Activated CD4-positive, alpha-beta T cell treated with anti-CD3 and anti-CD28 coated beads, Interleukin-2, amount 10 ng/mL, durations not matched to agents 7 days and 5 days (primary cell): ENCODE data around the gene FBXL14. TPM values are rescaled to one million over a fixed set of nuclear protein-coding genes. Genes with fewer than 3 reads are reported as not detected.
A peak's percentile ranks its signal among the peaks of the same experiment; 100 is the strongest.

ENCODE experiments used
- CTCF ChIA-PET: fragments of 350-600 bp; sonication (Branson Sonifier 250); formaldehyde crosslinking; loops from one replicate; lab custom pipeline; 2021; ENCODE audit warnings: antibody characterized with exemption; lab: Charles Lee
- POLR2A ChIA-PET: fragments of 350-600 bp; sonication (Branson Sonifier 250); formaldehyde crosslinking; loops from one replicate; lab custom pipeline; 2021; ENCODE audit warnings: antibody characterized with exemption; lab: Charles Lee
- DNase-seq: peaks from one replicate; pipeline ENCODE4 v3.0.0-alpha.2; 2020
- H3K27ac Mint-ChIP-seq: one replicate; pipeline ENCODE4 v1.8.0; 2021; ENCODE audit warnings: mild to moderate bottlenecking, moderate library complexity, mixed read lengths
- H3K27me3 Mint-ChIP-seq: one replicate; pipeline ENCODE4 v1.8.0; 2021; ENCODE audit warnings: mixed read lengths
- H3K36me3 Mint-ChIP-seq: one replicate; pipeline ENCODE4 v1.8.0; 2021; ENCODE audit warnings: low read depth, mixed read lengths
- H3K4me1 Mint-ChIP-seq: one replicate; pipeline ENCODE4 v1.8.0; 2021; ENCODE audit warnings: mixed read lengths
- H3K4me3 Mint-ChIP-seq: one replicate; pipeline ENCODE4 v1.8.0; 2021; ENCODE audit warnings: mild to moderate bottlenecking, moderate library complexity, mixed read lengths
- H3K9me3 Mint-ChIP-seq: one replicate; pipeline ENCODE4 v1.8.0; 2021; ENCODE audit warnings: mixed read lengths
- total RNA-seq, 2 experiments: library from RNA; stranded (reverse); gene quantifications; one replicate each; pipeline ENCODE4 v1.2.3, GENCODE V29; 2021

The FBXL14 gene
- total RNA-seq, 2 experiments from 2014 or later: 24.3 to 26.4 TPM

DNA sequence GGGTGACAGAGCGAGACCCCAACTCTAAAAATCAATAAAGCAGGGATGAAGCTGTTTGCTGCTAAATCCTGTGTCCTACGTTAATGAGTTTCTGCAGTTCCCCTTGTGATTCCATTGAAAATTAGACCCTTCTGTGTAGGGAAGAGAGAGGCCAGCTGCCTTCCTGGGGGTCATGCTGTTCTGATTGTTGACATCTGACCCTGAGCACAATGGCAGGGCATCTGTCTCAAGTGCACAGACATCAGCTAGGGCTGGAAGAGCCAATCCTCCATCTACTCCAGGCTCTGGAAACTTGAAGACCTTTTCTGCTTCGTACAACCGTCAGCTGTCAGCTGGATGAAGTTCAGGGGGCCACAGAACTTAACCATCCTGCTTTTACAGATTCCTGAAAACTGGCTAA, 10.1 kb downstream of the FBXL14 start:
- Mint-ChIP-seq H3K36me3 (peaks cover 16% of the 10 kb centered on the region), H3K4me1 (peaks cover 24% of the 10 kb centered on the region), H3K9me3 (no peaks in the 10 kb centered on the region), H3K27ac (no peak overlapping the region), H3K4me3 (no peak overlapping the region), H3K27me3 (no peaks in the 10 kb centered on the region)
- ChIA-PET POLR2A (interaction anchor here (0.6 kb wide), 1 partner anchor 467 kb away, joined by 3 read pairs; no protein-coding TSS in a partner anchor), CTCF (interaction anchor here (0.7 to 3.0 kb wide), 5 partner anchors 8 to 466 kb away, joined by 3 to 34 read pairs (median 3); no protein-coding TSS in a partner anchor)
- no peak for DNase-seq

DNA sequence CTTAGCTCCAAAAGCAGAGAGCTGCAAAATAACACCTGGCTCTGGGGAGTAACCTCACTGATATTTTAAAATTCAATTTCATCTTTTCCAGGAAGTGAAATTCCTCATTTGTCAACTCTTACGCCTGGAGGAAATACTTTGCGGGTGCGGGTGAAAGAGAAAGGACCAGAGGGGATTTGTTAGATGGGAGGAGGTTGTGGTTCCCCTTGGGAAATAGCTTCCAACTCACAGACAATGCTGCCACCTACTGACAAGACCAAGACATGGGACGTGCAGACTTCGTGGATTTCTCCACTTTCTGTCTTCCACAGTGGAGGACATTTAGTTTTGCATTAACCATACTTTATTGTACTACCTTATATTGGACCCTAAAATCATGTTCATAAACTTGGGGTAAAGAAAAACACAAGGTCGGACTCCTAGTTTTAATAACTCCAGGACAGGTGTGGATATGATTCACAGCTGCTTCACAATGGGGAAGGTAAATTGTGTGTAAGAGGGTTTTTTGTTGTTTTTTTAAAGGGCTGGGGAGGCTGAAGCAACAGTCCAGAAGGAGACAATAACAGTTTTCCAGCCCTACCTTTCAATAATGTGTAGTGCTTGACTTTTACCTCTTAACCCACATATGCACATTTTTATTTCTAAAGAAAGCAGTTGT, 10.8 kb downstream of the FBXL14 start:
- H3K4me1 Mint-ChIP-seq: peaks cover 17% of the 10 kb centered on the region
- H3K4me3 Mint-ChIP-seq: no peak overlapping the region
- no peak overlapping the region for H3K27ac Mint-ChIP-seq
- H3K36me3 Mint-ChIP-seq: peaks cover 12% of the 10 kb centered on the region
- CTCF ChIA-PET: interaction anchor here (0.7 to 3.0 kb wide), 12 partner anchors 9 to 1144 kb away, joined by 3 to 34 read pairs (median 3); no protein-coding TSS in a partner anchor
- POLR2A ChIA-PET: interaction anchor here (0.7 kb wide), 1 partner anchor 465 kb away, joined by 3 read pairs; no protein-coding TSS in a partner anchor
- DNase-seq: peak; percentile 82
- no peaks in the 10 kb centered on the region for H3K9me3 Mint-ChIP-seq
- no peaks in the 10 kb centered on the region for H3K27me3 Mint-ChIP-seq

GRCh38 chr12:1582709-1583050, 11.7 kb downstream of the FBXL14 start:
- peaks cover 9% of the 10 kb centered on the region for H3K4me1 Mint-ChIP-seq
- H3K27me3 Mint-ChIP-seq: no peaks in the 10 kb centered on the region
- no peak overlapping the region for H3K27ac Mint-ChIP-seq
- H3K36me3 Mint-ChIP-seq: peaks cover 6% of the 10 kb centered on the region
- no peak overlapping the region for H3K4me3 Mint-ChIP-seq
- ChIA-PET CTCF (interaction anchor here (0.7 to 3.0 kb wide), 10 partner anchors 9 to 1143 kb away, joined by 3 to 34 read pairs (median 3); no protein-coding TSS in a partner anchor), POLR2A (interaction anchor here (1.3 kb wide), 1 partner anchor 465 kb away, joined by 7 read pairs; no protein-coding TSS in a partner anchor)
- DNase-seq: no peak
- no peaks in the 10 kb centered on the region for H3K9me3 Mint-ChIP-seq

GRCh38 chr12:1581973-1582708, 12.2 kb downstream of the FBXL14 start:
- no peaks in the 10 kb centered on the region for H3K27me3 Mint-ChIP-seq
- ChIA-PET CTCF (interaction anchor here (1.1 to 3.0 kb wide), 4 partner anchors 8 to 464 kb away, joined by 3 to 34 read pairs (median 4); no protein-coding TSS in a partner anchor), POLR2A (interaction anchor here (1.3 kb wide), 1 partner anchor 464 kb away, joined by 7 read pairs; no protein-coding TSS in a partner anchor)

GRCh38 chr12:1580526-1580925, 13.9 kb downstream of the FBXL14 start:
- H3K9me3 Mint-ChIP-seq: no peaks in the 10 kb centered on the region
- ChIA-PET CTCF (interaction anchor here (1.5 kb wide), 1 partner anchor 463 kb away, joined by 4 read pairs; no protein-coding TSS in a partner anchor), POLR2A (interaction anchor here (0.5 kb wide), 1 partner anchor 910 kb away, joined by 3 read pairs; no protein-coding TSS in a partner anchor)
- H3K27ac Mint-ChIP-seq: no peak overlapping the region
- no peak overlapping the region for H3K4me3 Mint-ChIP-seq
- H3K4me1 Mint-ChIP-seq: peaks cover 7% of the 10 kb centered on the region
- no peaks in the 10 kb centered on the region for H3K36me3 Mint-ChIP-seq
- DNase-seq: no peak
- H3K27me3 Mint-ChIP-seq: no peaks in the 10 kb centered on the region

More at GRCh38 chr12:1581973-1582708, 12.2 kb downstream of the FBXL14 start:
- DNase-seq: no peak
- peaks cover 7% of the 10 kb centered on the region for H3K4me1 Mint-ChIP-seq
- no peak overlapping the region for H3K4me3 Mint-ChIP-seq
- H3K27ac Mint-ChIP-seq: no peak overlapping the region
- peaks cover 5% of the 10 kb centered on the region for H3K36me3 Mint-ChIP-seq
- H3K9me3 Mint-ChIP-seq: no peaks in the 10 kb centered on the region

DNA sequence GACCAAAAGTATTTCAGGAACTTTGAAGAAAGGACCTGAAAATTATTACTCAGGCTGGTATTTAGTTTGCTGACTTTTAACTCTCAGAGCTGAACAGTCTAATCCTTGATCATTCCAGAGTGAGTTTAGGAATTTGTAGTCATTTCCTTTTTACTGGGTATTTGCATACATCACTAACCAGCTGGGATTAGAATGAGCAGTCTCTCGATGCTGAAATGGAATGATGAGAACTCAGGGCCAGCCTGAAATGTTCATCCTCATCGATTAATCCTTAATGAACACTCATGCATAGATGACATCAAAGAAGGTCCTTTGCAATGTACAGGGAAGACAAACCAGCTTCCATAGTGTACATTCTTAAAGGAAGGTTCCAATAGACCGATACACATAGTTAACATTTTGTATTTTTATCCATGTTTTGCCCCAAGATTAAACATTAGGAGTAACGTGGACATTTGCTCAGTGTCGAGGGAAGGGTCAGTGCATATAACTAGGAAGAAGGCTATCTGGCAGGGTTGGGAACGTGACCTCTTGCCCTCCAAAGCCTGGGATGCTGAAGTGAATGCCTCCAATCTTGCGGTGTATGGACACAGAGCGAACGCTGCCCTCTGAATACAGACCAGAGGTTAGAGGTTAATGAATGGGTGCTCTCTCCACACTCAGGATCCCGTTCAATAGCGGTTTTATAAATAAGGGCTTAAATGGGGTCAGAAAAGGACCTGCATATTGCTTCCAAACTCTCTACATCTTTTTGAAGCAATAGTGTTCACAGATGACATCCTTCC, 14.5 kb downstream of the FBXL14 start:
- H3K9me3 Mint-ChIP-seq: no peaks in the 10 kb centered on the region

GRCh38 chr12:1576410-1577241, 17.8 kb downstream of the FBXL14 start:
- POLR2A ChIA-PET: no interaction called here
- CTCF ChIA-PET: interaction anchor here (0.6 kb wide), 1 partner anchor 459 kb away, joined by 3 read pairs; no protein-coding TSS in a partner anchor
- Mint-ChIP-seq H3K4me1 (no peaks in the 10 kb centered on the region), H3K27me3 (no peaks in the 10 kb centered on the region), H3K36me3 (no peaks in the 10 kb centered on the region), H3K27ac (no peak overlapping the region), H3K4me3 (no peak overlapping the region), H3K9me3 (peaks cover 2% of the 10 kb centered on the region)
- DNase-seq: no peak

More for the DNA sequence above, 14.5 kb downstream of the FBXL14 start:
- no peak overlapping the region for H3K27ac Mint-ChIP-seq
- ChIA-PET POLR2A (no interaction called here), CTCF (interaction anchor here (0.6 to 1.5 kb wide), 3 partner anchors 129 to 484 kb away, joined by 3 to 4 read pairs (median 3); no protein-coding TSS in a partner anchor)
- no peak for DNase-seq
- no peak overlapping the region for H3K4me3 Mint-ChIP-seq
- peaks cover 7% of the 10 kb centered on the region for H3K4me1 Mint-ChIP-seq
- no peaks in the 10 kb centered on the region for H3K36me3 Mint-ChIP-seq
- H3K27me3 Mint-ChIP-seq: no peaks in the 10 kb centered on the region

DNA sequence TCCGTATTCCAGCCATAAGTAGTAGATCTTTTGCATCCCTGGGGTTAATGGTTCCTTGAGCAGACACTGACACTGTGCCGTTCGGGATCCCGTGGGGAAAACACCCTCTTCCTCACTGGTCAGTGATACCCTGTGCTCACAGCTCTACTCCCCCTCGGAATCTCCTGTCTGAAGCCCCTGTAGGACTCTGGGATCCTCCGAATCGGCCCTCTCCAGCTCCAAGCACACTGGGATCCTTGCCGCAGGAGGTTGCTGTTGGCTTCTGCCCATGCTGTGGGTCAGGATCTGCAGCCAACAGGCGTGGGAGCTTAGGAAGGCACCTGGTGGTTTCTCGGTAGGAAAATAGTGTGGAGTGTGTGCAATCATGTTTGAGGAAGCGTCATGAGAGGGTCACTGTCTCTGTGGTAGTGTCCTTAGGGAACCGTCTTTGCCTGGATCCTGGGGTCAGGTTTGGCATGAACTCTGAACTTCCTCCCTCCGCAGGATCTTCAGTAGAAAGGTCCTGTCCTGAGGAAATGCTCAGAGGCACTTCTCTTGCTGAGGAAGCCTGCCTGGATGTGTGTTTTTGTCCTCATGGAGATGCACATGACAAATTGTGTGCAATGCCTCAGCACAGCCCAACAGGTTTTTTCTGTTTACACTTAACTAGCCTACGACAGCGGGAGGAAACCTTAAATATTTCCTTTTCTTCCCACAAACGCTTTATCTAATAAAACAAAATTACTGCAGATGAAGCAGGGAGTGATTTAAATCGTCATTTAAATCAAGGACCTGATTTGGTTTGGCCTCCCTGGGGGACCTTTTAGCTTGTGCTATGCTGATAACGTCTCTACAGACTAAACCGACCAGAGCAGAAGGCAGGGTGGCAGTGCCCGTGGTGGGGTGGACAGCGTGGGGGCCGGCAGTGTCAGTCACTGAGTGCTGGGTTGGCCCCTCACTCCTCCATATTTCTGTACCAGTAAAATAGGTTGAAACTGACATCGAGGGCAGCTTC, 18.7 kb downstream of the FBXL14 start:
- Mint-ChIP-seq H3K36me3 (no peaks in the 10 kb centered on the region), H3K4me3 (no peak overlapping the region), H3K27me3 (no peaks in the 10 kb centered on the region), H3K27ac (no peak overlapping the region), H3K4me1 (no peaks in the 10 kb centered on the region), H3K9me3 (peaks cover 2% of the 10 kb centered on the region)
- no peak for DNase-seq
- ChIA-PET CTCF (interaction anchor here (0.7 to 1.2 kb wide), 2 partner anchors 704 to 1056 kb away, joined by 3 to 4 read pairs; no protein-coding TSS in a partner anchor), POLR2A (interaction anchor here (0.7 kb wide), 1 partner anchor 26 kb away, joined by 3 read pairs; no protein-coding TSS in a partner anchor)

DNA sequence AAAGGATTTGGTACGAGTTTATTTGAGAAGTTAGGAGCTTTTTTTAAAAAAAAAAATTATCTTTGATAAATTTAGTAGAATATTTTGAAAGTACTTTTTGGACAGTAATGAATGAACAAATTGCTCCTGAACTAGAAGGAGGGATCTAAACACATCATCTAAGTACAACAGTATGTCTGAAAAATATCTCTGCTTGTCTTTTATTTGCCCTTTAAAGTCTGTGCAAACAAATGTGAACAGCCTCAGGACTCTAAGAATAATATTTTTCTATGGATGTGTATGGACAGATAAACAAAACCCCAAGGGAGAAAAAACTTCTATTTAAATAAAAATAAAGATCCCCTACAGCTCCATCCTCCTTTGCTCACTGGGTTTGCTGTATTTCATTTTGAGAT, 19.5 kb downstream of the FBXL14 start:
- no peak overlapping the region for H3K4me3 Mint-ChIP-seq
- peaks cover 2% of the 10 kb centered on the region for H3K9me3 Mint-ChIP-seq
- no peaks in the 10 kb centered on the region for H3K27me3 Mint-ChIP-seq
- ChIA-PET POLR2A (interaction anchor here (0.7 kb wide), 1 partner anchor 27 kb away, joined by 3 read pairs; no protein-coding TSS in a partner anchor), CTCF (interaction anchor here (0.7 to 1.2 kb wide), 2 partner anchors 705 to 1055 kb away, joined by 3 to 4 read pairs; no protein-coding TSS in a partner anchor)
- H3K27ac Mint-ChIP-seq: no peak overlapping the region
- no peaks in the 10 kb centered on the region for H3K4me1 Mint-ChIP-seq
- no peaks in the 10 kb centered on the region for H3K36me3 Mint-ChIP-seq
- no peak for DNase-seq

DNA sequence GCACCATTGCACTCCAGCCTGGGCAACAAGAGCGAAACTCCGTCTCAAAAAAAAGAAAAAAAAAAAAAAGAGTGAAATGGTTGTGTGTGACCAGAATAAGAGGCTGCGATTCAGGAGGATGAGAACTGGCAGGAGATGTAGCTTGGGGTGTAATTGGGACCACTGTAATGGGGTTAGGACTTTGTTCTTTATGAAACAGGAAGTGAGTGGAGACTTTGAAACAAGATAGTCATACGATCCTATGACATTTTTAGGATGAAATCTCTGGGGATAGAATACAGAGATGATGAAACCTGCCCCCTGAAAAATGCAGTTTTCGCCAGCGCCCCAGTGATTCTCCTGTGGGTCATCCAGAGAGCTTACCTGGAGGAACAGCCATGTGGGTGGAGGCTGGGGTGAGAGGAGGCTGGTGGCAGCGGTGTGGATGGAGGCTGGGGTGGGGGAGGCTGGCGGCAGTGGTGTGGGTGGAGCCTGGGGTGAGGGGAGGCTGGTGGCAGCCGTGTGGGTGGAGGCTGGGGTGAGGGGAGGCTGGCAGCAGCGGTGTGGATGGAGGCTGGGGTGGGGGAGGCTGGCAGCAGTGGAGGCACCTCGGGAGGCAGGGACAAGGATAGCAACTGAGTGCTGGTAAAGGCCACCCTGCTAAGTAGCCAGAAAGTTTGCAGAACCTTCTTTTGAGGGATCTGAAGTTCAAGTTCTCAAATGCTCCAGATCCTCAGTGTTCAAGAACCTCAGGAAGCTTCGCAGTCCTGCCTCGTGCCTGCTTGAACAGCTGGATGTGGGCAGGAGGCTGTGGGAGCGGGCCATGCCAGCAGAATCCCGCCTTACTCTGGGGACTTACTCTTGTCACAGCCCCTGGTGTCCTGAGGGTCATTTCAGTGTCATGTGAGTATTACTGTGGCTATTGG, 20.2 kb downstream of the FBXL14 start:
- H3K27ac Mint-ChIP-seq: no peak overlapping the region
- H3K36me3 Mint-ChIP-seq: no peaks in the 10 kb centered on the region
- H3K9me3 Mint-ChIP-seq: peaks cover 2% of the 10 kb centered on the region
- no peak for DNase-seq
- ChIA-PET CTCF (interaction anchor here (1.0 to 1.2 kb wide), 2 partner anchors 9 to 1054 kb away, joined by 3 to 4 read pairs; no protein-coding TSS in a partner anchor), POLR2A (no interaction called here)
- H3K4me3 Mint-ChIP-seq: no peak overlapping the region
- H3K27me3 Mint-ChIP-seq: no peaks in the 10 kb centered on the region
- H3K4me1 Mint-ChIP-seq: no peaks in the 10 kb centered on the region
